IMR-90 (cell line): ENCODE measurements around the gene TNFRSF25. TPM values are rescaled to one million over a fixed set of nuclear protein-coding genes. Genes with fewer than 3 reads are reported as not detected.
"Not testable (repeated sequence)": the region's sequence is repeated elsewhere in the genome, so short reads cannot be mapped to it uniquely, and the experiment has no call there.

Source experiments
- ATAC-seq: fragments of 200-7000 bp; cut with Tn5 transposase; 2 replicates; pipeline ENCODE4 v1.9.1; 2020; ENCODE audit warnings: low read depth, mild to moderate bottlenecking, moderate library complexity
- BruUV-seq: library from RNA; stranded (reverse); fragments of 400-500 nt; replicated peaks from 2 replicates; lab custom pipeline; 2021; lab: Mats Ljungman, UMichigan
- CTCF ChIA-PET: fragments of 300-600 bp; formaldehyde crosslinking; extraction: SDS; loops from one replicate; lab custom pipeline; 2021; ENCODE audit warnings: antibody characterized with exemption; lab: Yijun Ruan, JAX
- POLR2A ChIA-PET: fragments of 300-600 bp; sonication (Branson Sonifier 250); formaldehyde crosslinking; loops from one replicate; lab custom pipeline; 2022; ENCODE audit warnings: antibody characterized with exemption; ENCODE audit not compliant: unreplicated experiment; lab: Charles Lee
- DNase-seq: peaks from one replicate; pipeline ENCODE4 v3.0.0; 2013
- H2AFZ ChIP-seq: replicated peaks from 2 replicates; pipeline ENCODE3; 2013; ENCODE audit warnings: low read length, mild to moderate bottlenecking; ENCODE audit not compliant: poor library complexity
- H2AK5ac ChIP-seq: 2 replicates; pipeline ENCODE4 v1.6.1; 2013; ENCODE audit warnings: low read depth, low read length, inconsistent platforms
- H2AK9ac ChIP-seq: replicated peaks from 2 replicates; pipeline ENCODE3; 2013; ENCODE audit warnings: mild to moderate bottlenecking, low read depth, low read length, moderate library complexity; ENCODE audit not compliant: poor library complexity
- H2BK120ac ChIP-seq: 2 replicates; pipeline ENCODE4 v1.6.1; 2013; ENCODE audit warnings: low read depth, low read length, inconsistent platforms
- H2BK15ac ChIP-seq: 3 replicates; pipeline ENCODE4 v1.6.1; 2013; ENCODE audit warnings: low read depth, low read length, inconsistent platforms
- H2BK20ac ChIP-seq: 2 replicates; pipeline ENCODE4 v1.6.1; 2013; ENCODE audit warnings: low read depth, mild to moderate bottlenecking, inconsistent platforms, low read length, moderate library complexity
- H2BK5ac ChIP-seq: 2 replicates; pipeline ENCODE4 v1.6.1; 2013; ENCODE audit warnings: mild to moderate bottlenecking, low read depth, low read length, inconsistent platforms; ENCODE audit not compliant: poor library complexity, severe bottlenecking
- H3K14ac ChIP-seq: replicated peaks from 2 replicates; pipeline ENCODE4 v1.6.1; 2013; ENCODE audit warnings: low read depth, low read length, inconsistent platforms
- H3K18ac ChIP-seq: 2 replicates; pipeline ENCODE4 v1.6.1; 2013; ENCODE audit warnings: low read depth, low read length, control low read depth
- H3K23ac ChIP-seq: 2 replicates; pipeline ENCODE4 v1.6.1; 2013; ENCODE audit warnings: low read depth, low read length, inconsistent platforms
- H3K27ac ChIP-seq: 2 replicates; pipeline ENCODE4 v1.5.1; 2013; ENCODE audit warnings: mild to moderate bottlenecking, control low read depth, low read length; ENCODE audit not compliant: insufficient read depth
- H3K27me3 ChIP-seq: 2 replicates; pipeline ENCODE4 v1.6.1; 2013; ENCODE audit warnings: low read length; ENCODE audit not compliant: control insufficient read depth, insufficient read depth
- H3K36me3 ChIP-seq: 2 replicates; pipeline ENCODE4 v1.6.1; 2013; ENCODE audit warnings: low read length, mixed read lengths; ENCODE audit not compliant: control insufficient read depth, insufficient read depth
- H3K4ac ChIP-seq: 2 replicates; pipeline ENCODE4 v1.6.1; 2013; ENCODE audit warnings: low read depth, low read length, inconsistent platforms
- H3K4me1 ChIP-seq: 2 replicates; pipeline ENCODE4 v1.6.1; 2013; ENCODE audit warnings: low read length, mixed read lengths; ENCODE audit not compliant: control insufficient read depth, insufficient read depth
- H3K4me2 ChIP-seq: 2 replicates; pipeline ENCODE4 v1.6.1; 2013; ENCODE audit warnings: low read depth, mild to moderate bottlenecking, control low read depth, low read length, moderate library complexity
- H3K4me3 ChIP-seq: 2 replicates; pipeline ENCODE4 v1.5.1; 2013; ENCODE audit warnings: low read depth, mild to moderate bottlenecking, control low read depth, low read length, moderate library complexity; ENCODE audit not compliant: insufficient read depth
- H3K56ac ChIP-seq: 2 replicates; pipeline ENCODE4 v1.6.1; 2013; ENCODE audit warnings: low read length, inconsistent platforms; ENCODE audit not compliant: insufficient read depth; ENCODE audit errors: extremely low read depth
- H3K79me1 ChIP-seq, 2 experiments: 2 replicates each; pipeline ENCODE4 v1.6.1; 2013; ENCODE audit warnings: low read length in 2 of 2, inconsistent platforms in 1 of 2, low read depth in 1 of 2
- H3K9ac ChIP-seq: 2 replicates; pipeline ENCODE4 v1.6.1; 2013; ENCODE audit warnings: low read depth, low read length, control low read depth
- H3K9me1 ChIP-seq: 2 replicates; pipeline ENCODE4 v1.6.1; 2013; ENCODE audit warnings: low read length, inconsistent platforms; ENCODE audit not compliant: insufficient read depth
- H3K9me3 ChIP-seq: 2 replicates; pipeline ENCODE4 v1.6.1; 2013; ENCODE audit warnings: low read length; ENCODE audit not compliant: control insufficient read depth, insufficient read depth
- H4K20me1 ChIP-seq: 2 replicates; pipeline ENCODE4 v1.6.1; 2013; ENCODE audit warnings: low read length, inconsistent platforms; ENCODE audit not compliant: insufficient read depth
- H4K5ac ChIP-seq: 2 replicates; pipeline ENCODE4 v1.6.1; 2013; ENCODE audit warnings: mild to moderate bottlenecking, low read depth, low read length, control low read depth
- H4K8ac ChIP-seq, 2 experiments: 2 replicates each; pipeline ENCODE4 v1.6.1; 2013; ENCODE audit warnings: low read depth in 2 of 2, low read length in 2 of 2, control low read depth in 1 of 2, inconsistent platforms in 1 of 2
- H4K91ac ChIP-seq: 2 replicates; pipeline ENCODE4 v1.6.1; 2013; ENCODE audit warnings: low read depth, low read length, inconsistent platforms; ENCODE audit not compliant: insufficient read depth
- WGBS, 2 experiments: methylation state at CpG; one replicate each; pipeline versions ENCODE4 v1.1.5 to v1.1.7; 2013; ENCODE audit warnings: missing lambda C conversion rate in 2 of 2; ENCODE audit not compliant: insufficient read length in 1 of 2; ENCODE audit errors: extremely low coverage in 2 of 2; 5-methylcytosine and 5-hydroxymethylcytosine counted together
- dilution Hi-C: fragments of 300-500 bp; cut with HindIII; formaldehyde crosslinking; loops from one replicate; pipeline ENCODE4 v1.14.3; 2018; ENCODE audit warnings: low sequenced_read_pairs; ENCODE audit not compliant: unreplicated experiment
- in situ Hi-C: fragments of 300-500 bp; cut with MboI; formaldehyde crosslinking; loops from 3 replicates; pipeline ENCODE4 v1.14.3; 2019; ENCODE audit warnings: low sequenced_read_pairs, inconsistent platforms, mixed read lengths
- intact Hi-C: fragments of 100-400 bp; cut with micrococcal nuclease; formaldehyde crosslinking; loops from 2 replicates; pipeline ENCODE4 v1.10.0; 2022
- polyA plus RNA-seq, 3 experiments: library from polyadenylated mRNA; depleted of rRNA; stranded (reverse); fragments of >200 nt; gene quantifications; 2 replicates each; pipeline ENCODE4 v1.2.3, GENCODE V29; 2012; ENCODE audit warnings: low replicate concordance in 1 of 3
- total RNA-seq: library from RNA; depleted of rRNA; stranded (reverse); fragments of >200 nt; gene quantifications from 2 replicates; pipeline ENCODE4 v1.2.3, GENCODE V29; 2012

Gene TNFRSF25
- total and polyA plus RNA-seq, 2 of the 4 experiments (the other 2 are of a cell fraction), result 1.3 to 11.2 TPM

DNA sequence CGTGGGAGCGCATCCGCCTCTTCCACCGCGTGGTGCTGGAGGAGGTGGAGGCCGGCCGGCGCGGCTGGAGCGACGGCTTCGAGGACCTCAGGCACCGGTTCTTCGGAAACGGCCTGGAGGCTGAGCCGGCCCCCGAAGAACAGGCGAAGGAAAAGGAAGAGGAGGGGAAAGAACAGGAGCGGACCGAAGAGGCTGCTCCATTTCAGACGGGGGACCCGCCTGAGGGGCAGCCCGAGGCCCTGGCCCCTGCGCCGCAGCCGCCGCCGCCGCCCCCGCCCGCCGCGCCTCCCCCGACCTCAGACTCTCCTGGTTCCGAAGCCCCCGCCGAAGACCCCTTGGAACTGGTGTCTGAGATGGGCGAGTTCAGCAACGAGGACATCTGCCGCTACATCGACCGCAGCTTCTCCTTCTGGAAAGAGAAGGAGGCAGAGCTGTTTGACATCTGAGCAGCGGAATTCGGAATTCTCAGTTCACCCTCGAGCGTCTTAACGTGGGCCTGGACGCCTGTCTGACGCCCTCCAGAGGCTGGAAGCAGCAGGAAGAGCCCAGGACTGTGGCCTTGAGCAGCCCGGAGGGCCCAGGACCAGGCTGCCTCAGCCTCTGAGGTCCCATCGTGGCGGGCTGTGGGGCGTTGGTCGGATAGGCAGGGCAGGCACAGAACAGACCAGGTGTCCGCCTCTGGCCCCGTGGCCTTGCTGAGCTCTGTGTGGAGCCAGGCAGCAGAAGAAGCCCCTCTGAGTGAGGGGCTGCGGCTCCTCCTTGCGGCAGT lies 10.0 kb downstream of the TNFRSF25 start:
- H3K4me2 ChIP-seq, H4K5ac ChIP-seq, H3K56ac ChIP-seq, DNase-seq, BruUV-seq, H3K23ac ChIP-seq, H3K4me1 ChIP-seq, H3K79me1 ChIP-seq, H2BK120ac ChIP-seq, H3K9me1 ChIP-seq, H3K9ac ChIP-seq, intact Hi-C loops, H2BK5ac ChIP-seq, H2BK20ac ChIP-seq, H3K4me3 ChIP-seq, H3K18ac ChIP-seq, H3K27ac ChIP-seq, H3K4ac ChIP-seq, H3K36me3 ChIP-seq, H4K8ac ChIP-seq, H3K9me3 ChIP-seq, H2AFZ ChIP-seq, POLR2A ChIA-PET, ATAC-seq, H2AK5ac ChIP-seq, dilution Hi-C loops, in situ Hi-C loops, H4K91ac ChIP-seq, H2BK15ac ChIP-seq, CTCF ChIA-PET, H2AK9ac ChIP-seq, H4K20me1 ChIP-seq, H3K14ac ChIP-seq: not testable (repeated sequence)
- 27% methylated on average over 11 of the region's 58 CpGs; no CpG with 5 or more reads in 1 of the 2 experiments for WGBS, 2 experiments
- peaks cover 65% of the 10 kb centered on the region for H3K27me3 ChIP-seq
